Heart right ventricle (tissue), 16 donors: ENCODE measurements around the gene HLA-DRB5. TPM values are rescaled to one million over a fixed set of nuclear protein-coding genes. Genes with fewer than 3 reads are reported as not detected.

ENCODE experiments used
- ATAC-seq, 8 donors: fragments of 200-7000 bp; cut with Tn5 transposase; one replicate each; pipeline ENCODE4 v1.9.1; 2020; ENCODE audit warnings: mild to moderate bottlenecking in 8 of 8, moderate library complexity in 8 of 8, moderate number of reproducible peaks in 1 of 8
- DNase-seq, 2 donors: peaks; one replicate each; pipeline ENCODE4 v3.0.0-alpha.2; 2020
- H3K27ac ChIP-seq, 10 donors: fragments of 200-600 bp; sonication (generic) in 2 of 10; one replicate each; pipeline versions ENCODE4 v1.5.0 to v1.8.0; 2020 to 2022; ENCODE audit warnings: mild to moderate bottlenecking in 3 of 10
- H3K27me3 ChIP-seq, 7 donors: fragments of 200-600 bp; one replicate each; pipeline ENCODE4 v1.8.0; 2021 to 2022; ENCODE audit warnings: mild to moderate bottlenecking in 2 of 7
- H3K36me3 ChIP-seq, 9 donors: fragments of 200-600 bp; sonication (generic) in 1 of 9; one replicate each; pipeline versions ENCODE4 v1.5.0 to v1.8.0; 2020 to 2022; ENCODE audit warnings: mild to moderate bottlenecking in 2 of 9
- H3K4me1 ChIP-seq, 9 donors: fragments of 200-600 bp; sonication (generic) in 1 of 9; one replicate each; pipeline versions ENCODE4 v1.5.0 to v1.8.0; 2020 to 2022; ENCODE audit warnings: mild to moderate bottlenecking in 4 of 9
- H3K4me3 ChIP-seq, 10 donors: fragments of 200-600 bp; sonication (generic) in 2 of 10; one replicate each; pipeline versions ENCODE4 v1.5.0 to v1.8.0; 2020 to 2022; ENCODE audit warnings: mild to moderate bottlenecking in 7 of 10, moderate library complexity in 2 of 10
- H3K9me3 ChIP-seq, 11 donors: fragments of 200-600 bp in 10 of 11; sonication (generic) in 2 of 11; one replicate each; pipeline versions ENCODE4 v1.5.0 to v1.8.0; 2013 to 2022; ENCODE audit warnings: mild to moderate bottlenecking in 2 of 11, control low read depth in 1 of 11, moderate library complexity in 1 of 11
- WGBS, 2 donors: extraction: QIAGEN DNeasy Blood & Tissue Kit; methylation state at CpG; one replicate each; pipeline ENCODE4 v1.1.7; 2013; ENCODE audit warnings: inconsistent platforms in 1 of 2; 5-methylcytosine and 5-hydroxymethylcytosine counted together
- intact Hi-C, 10 donors: fragments of 100-400 bp; cut with DNase I; formaldehyde crosslinking; loops; one replicate each; pipeline versions ENCODE4 v1.11.1 to v1.14.2; 2022
- polyA plus RNA-seq, 2 donors: library from polyadenylated mRNA; stranded (reverse); fragments of 200-250 nt; gene quantifications; one replicate each; pipeline ENCODE4 v1.2.3, GENCODE V29; 2013
- total RNA-seq, 10 donors: library from RNA; stranded (reverse); fragmentation: NEBNext Ultra II Directional in 3 of 10; extraction: Animal tissue kit (Norgen Biotek cat#: 25700) in 3 of 10; gene quantifications; one replicate each; pipeline versions ENCODE4 v1.2.1 to v1.2.4, GENCODE V29; 2021 to 2023
- TF ChIP-seq, protein P1 (sequence below), 9 donors: fragments of 200-600 bp; sonication (generic) in 2 of 9; IDR thresholded peaks; one replicate each; pipeline versions ENCODE4 v1.5.0 to v1.8.0; 2021 to 2022; ENCODE audit warnings: antibody characterized with exemption in 9 of 9, mild to moderate bottlenecking in 5 of 9, moderate library complexity in 1 of 9
- donor health status: Arrhythmogenic right ventricular cardiomyopathy.
- donor health status: ischemic (EF 13 %, LVEDD 7.1; RV severe dilation, severe dysfunction).
- donor health status: healthy with polysubstance abuse.
- donor health status: DM: no; HTN: yes; CAD: no.
- donor health status: DM: no; HTN: no; CAD: no.
- donor health status: ischemic (EF 25% LVEDD 6.9; RV normal size, moderate dysfunction).
- donor health status: ischemic (EF 25% LVEDD 5.7; RV mildly dilated, moderate dysfunction).
- donor health status: healthy.
- donor health status: DM: yes; HTN: yes; CAD: no.
- donor health status: Ischemic cardiomyopathy.
- donor health status: ischemic (EF 35%, LVEDD 5.7; RV mildly dilated, moderate dysfunction).
- donor health status: nonischemic (EF 11% LVEDD 7.7; RV severe dilation, severe dysfunction).
- donor health status: DM: yes; HTN: yes; CAD: no.
- donor health status: PGD.
- donor health status: ischemic (EF 29% LVEDD 5.4; RV normal size, mild dysfunction).
- donor health status: nonischemic (EF 23%, LVEDD 6.1; RV moderate dilation, normal function).

HLA-DRB5 gene
- total and polyA plus RNA-seq, 12 donors, result 0.29 to 109 (median 30.5) TPM

DNA sequence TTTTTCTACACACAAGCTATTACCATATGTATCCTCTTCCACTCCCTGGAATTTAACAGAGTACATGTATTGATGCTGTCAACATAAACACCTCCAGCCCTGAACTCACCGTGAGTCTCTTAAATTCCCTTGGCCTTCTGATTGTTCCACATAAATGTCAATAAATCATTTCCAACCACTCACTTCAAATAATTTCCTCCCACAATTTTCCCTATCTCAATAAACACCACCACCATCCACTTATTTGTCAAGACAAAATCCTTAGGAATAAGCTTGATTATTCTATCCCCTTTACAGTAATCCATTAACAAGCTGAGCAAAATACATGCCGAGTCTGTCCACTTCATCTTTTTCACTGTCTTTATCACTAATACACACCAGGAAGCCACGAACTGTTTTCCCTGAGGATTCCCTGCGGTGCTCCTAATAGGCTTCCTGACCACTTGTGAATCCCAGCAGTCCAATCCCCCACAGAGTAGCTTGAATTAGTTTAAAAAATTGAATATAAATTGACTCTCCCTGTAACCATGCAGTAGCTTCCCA, 40.3 kb upstream of the HLA-DRB5 start:
- Histone ChIP-seq H3K36me3 (no peaks in the 10 kb centered on the region), H3K27me3 (no peaks in the 10 kb centered on the region), H3K4me3 (no peak overlapping the region), H3K4me1 (no peaks in the 10 kb centered on the region), H3K9me3 (no peaks in the 10 kb centered on the region), H3K27ac (no peak overlapping the region)
- intact Hi-C loops, result loop anchor here in 3 of 10 donors (5.0 to 10.0 kb wide), 2 partner anchors 43 to 86 kb away; no protein-coding TSS in a partner anchor
- TF ChIP-seq, protein P1, sequence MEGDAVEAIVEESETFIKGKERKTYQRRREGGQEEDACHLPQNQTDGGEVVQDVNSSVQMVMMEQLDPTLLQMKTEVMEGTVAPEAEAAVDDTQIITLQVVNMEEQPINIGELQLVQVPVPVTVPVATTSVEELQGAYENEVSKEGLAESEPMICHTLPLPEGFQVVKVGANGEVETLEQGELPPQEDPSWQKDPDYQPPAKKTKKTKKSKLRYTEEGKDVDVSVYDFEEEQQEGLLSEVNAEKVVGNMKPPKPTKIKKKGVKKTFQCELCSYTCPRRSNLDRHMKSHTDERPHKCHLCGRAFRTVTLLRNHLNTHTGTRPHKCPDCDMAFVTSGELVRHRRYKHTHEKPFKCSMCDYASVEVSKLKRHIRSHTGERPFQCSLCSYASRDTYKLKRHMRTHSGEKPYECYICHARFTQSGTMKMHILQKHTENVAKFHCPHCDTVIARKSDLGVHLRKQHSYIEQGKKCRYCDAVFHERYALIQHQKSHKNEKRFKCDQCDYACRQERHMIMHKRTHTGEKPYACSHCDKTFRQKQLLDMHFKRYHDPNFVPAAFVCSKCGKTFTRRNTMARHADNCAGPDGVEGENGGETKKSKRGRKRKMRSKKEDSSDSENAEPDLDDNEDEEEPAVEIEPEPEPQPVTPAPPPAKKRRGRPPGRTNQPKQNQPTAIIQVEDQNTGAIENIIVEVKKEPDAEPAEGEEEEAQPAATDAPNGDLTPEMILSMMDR (IDR thresholded peaks at IDR 0.05), result no peak
- DNase-seq (no peak), ATAC-seq (no peak)
- 34 to 37% methylated on average over 2 to 4 of the region's 4 CpGs for WGBS, 2 donors

GRCh38 chr6:32568561-32568960, 38.5 kb upstream of the HLA-DRB5 start:
- no peaks in the 10 kb centered on the region for H3K9me3 ChIP-seq
- TF ChIP-seq, protein P1 (IDR thresholded peaks at IDR 0.05), result no peak
- no peak for DNase-seq
- WGBS, 2 donors, result 0 to 47% methylated on average over 4 to 6 of the region's 6 CpGs
- intact Hi-C loops, result no loop called here
- H3K36me3 ChIP-seq, result no peaks in the 10 kb centered on the region
- no peak overlapping the region for H3K27ac ChIP-seq
- no peak for ATAC-seq
- H3K27me3 ChIP-seq, result peaks cover 0 to 6% (median 0%) of the 10 kb centered on the region in 7 donors
- no peaks in the 10 kb centered on the region for H3K4me1 ChIP-seq
- no peak overlapping the region for H3K4me3 ChIP-seq

DNA sequence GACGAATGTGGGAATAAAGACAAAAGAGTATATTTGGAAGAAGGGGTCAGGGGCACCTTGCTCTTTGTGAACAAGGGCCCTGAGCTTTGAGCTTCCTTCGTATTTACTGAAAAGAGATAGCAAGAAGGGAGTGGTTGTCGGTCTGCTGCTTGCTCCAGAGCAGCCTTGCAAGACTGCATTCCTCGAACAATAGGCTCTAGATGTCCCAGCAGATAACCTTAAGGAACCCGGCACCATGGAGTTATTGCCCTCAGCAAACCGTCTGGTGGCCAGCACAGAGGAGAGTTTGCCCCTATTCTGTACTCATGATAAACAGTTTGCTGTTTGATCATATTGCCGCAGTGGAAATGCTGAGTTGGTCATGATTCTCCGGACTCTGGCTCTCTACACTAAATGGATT, 36.9 kb upstream of the HLA-DRB5 start:
- Histone ChIP-seq H3K4me3 (no peak overlapping the region), H3K4me1 (no peaks in the 10 kb centered on the region), H3K9me3 (no peaks in the 10 kb centered on the region), H3K27me3 (peaks cover 0 to 7% (median 0%) of the 10 kb centered on the region in 7 donors), H3K27ac (no peak overlapping the region), H3K36me3 (no peaks in the 10 kb centered on the region)
- 46 to 60% methylated on average over 4 to 8 of the region's 8 CpGs for WGBS, 2 donors
- intact Hi-C loops, result no loop called here
- no peak for DNase-seq
- ATAC-seq, result no peak
- TF ChIP-seq, protein P1 (IDR thresholded peaks at IDR 0.05), result no peak

DNA sequence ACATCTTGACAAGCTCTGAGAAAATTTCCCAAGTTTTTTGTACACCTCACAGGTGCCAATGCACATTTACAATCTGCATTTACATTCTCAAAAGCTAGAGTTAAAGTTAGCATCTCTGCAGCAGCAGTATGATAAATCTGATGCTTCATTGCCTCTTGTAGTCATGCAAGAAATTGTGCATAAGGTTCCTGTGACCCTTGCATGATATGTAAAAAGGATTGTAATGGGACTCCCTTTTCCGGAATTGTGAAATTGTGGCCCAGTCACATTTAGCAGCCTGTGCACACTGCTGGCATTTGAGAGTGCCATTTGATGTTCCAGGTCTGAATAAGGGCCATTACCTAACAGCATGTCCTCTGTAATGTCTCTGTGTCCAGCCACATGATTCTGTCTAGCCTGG, 35.4 kb upstream of the HLA-DRB5 start:
- intact Hi-C loops, result no loop called here
- Histone ChIP-seq H3K27ac (no peak overlapping the region), H3K9me3 (no peaks in the 10 kb centered on the region), H3K27me3 (peaks cover 0 to 7% (median 0%) of the 10 kb centered on the region in 7 donors), H3K4me3 (no peak overlapping the region), H3K36me3 (no peaks in the 10 kb centered on the region), H3K4me1 (no peaks in the 10 kb centered on the region)
- DNase-seq (no peak), ATAC-seq (no peak)
- TF ChIP-seq, protein P1 (IDR thresholded peaks at IDR 0.05), result no peak
- 94% methylated on average over 1 of the region's 1 CpG; no CpG with 5 or more reads in 1 of the 2 donors for WGBS, 2 donors
